Measurements from ENCODE around the gene ARHGAP31. TPM values are rescaled to one million over a fixed set of nuclear protein-coding genes. Genes with fewer than 3 reads are reported as not detected.
A peak's percentile ranks its signal among the peaks of the same experiment; 100 is the strongest.
"Not testable (repeated sequence)": the region's sequence is repeated elsewhere in the genome, so short reads cannot be mapped to it uniquely, and the experiment has no call there.

The ARHGAP31 gene
- total and polyA plus RNA-seq, 12 donors: 10.6 to 71.1 (median 35.9) TPM

- intact Hi-C loops (cut with DNase I): no loop called here
- Histone ChIP-seq H3K9me3 (no peaks in the 10 kb centered on the region), H3K36me3 (peaks cover 0 to 17% (median 0%) of the 10 kb centered on the region in 9 donors), H3K27me3 (no peaks in the 10 kb centered on the region), H3K4me3 (no peak overlapping the region), H3K4me1 (peaks cover 2 to 94% (median 76%) of the 10 kb centered on the region in 9 donors), H3K27ac (no peak overlapping the region)
- no peak for ATAC-seq
- DNase-seq: no peak
- no peak for TF ChIP-seq CTCF (IDR thresholded peaks at IDR 0.05)
- WGBS, 2 donors: 54 to 55% methylated on average over 3 of the region's 3 CpGs
Observed at GRCh38 chr3:119318876-119319275, 24.7 kb downstream of the ARHGAP31 start.

- no peaks in the 10 kb centered on the region for H3K27me3 ChIP-seq
- ATAC-seq: no peak
- H3K4me1 ChIP-seq: peaks cover 2 to 94% (median 76%) of the 10 kb centered on the region in 9 donors
- intact Hi-C loops (cut with DNase I): no loop called here
- no peak for TF ChIP-seq CTCF (IDR thresholded peaks at IDR 0.05)
- peak overlapping the region in 1 of 10 donors; percentile 18 for H3K27ac ChIP-seq
- peaks cover 0 to 13% (median 0%) of the 10 kb centered on the region in 9 donors for H3K36me3 ChIP-seq
- WGBS, 2 donors: 89 to 91% methylated on average over 4 of the region's 4 CpGs
- H3K9me3 ChIP-seq: no peaks in the 10 kb centered on the region
- no peak for DNase-seq
- no peak overlapping the region for H3K4me3 ChIP-seq
Observed at GRCh38 chr3:119319311-119319710, 25.1 kb downstream of the ARHGAP31 start.

- H3K27me3 ChIP-seq, H3K36me3 ChIP-seq, H3K27ac ChIP-seq, ATAC-seq, H3K9me3 ChIP-seq, DNase-seq, H3K4me3 ChIP-seq: not testable (repeated sequence)
- WGBS, 2 donors: 55 to 60% methylated on average over 5 of the region's 5 CpGs
- intact Hi-C loops (cut with DNase I): loop anchor here in 1 of 10 donors (5.0 kb wide), 1 partner anchor 43 kb away; no protein-coding TSS in a partner anchor
- H3K4me1 ChIP-seq: peaks cover 2 to 94% (median 67%) of the 10 kb centered on the region in 9 donors
Observed at GRCh38 chr3:119320785-119321184, 26.6 kb downstream of the ARHGAP31 start.

GRCh38 chr3:119322021-119322834, 28.0 kb downstream of the ARHGAP31 start:
- peak overlapping the region; percentile 1 to 71 (median 62) for H3K4me3 ChIP-seq
- intact Hi-C loops (cut with DNase I): loop anchor here in 2 of 10 donors (2.0 to 5.0 kb wide), 2 partner anchors 43 to 45 kb away; no protein-coding TSS in a partner anchor
- H3K27me3 ChIP-seq: no peaks in the 10 kb centered on the region
- H3K4me1 ChIP-seq: peaks cover 2 to 96% (median 70%) of the 10 kb centered on the region in 9 donors
- peak in 1 of 2 donors; percentile 22 for DNase-seq
- H3K9me3 ChIP-seq: no peaks in the 10 kb centered on the region
- ATAC-seq: peak in 6 of 8 donors; percentile 42 to 58 (median 56)
- TF ChIP-seq CTCF (IDR thresholded peaks at IDR 0.05): no peak
- peak overlapping the region; percentile 46 to 97 (median 94) for H3K27ac ChIP-seq
- 2 to 3% methylated on average over 24 to 25 of the region's 26 CpGs for WGBS, 2 donors
- H3K36me3 ChIP-seq: no peaks in the 10 kb centered on the region
